Keratinocyte (primary cell): ENCODE results near the gene NALCN. TPM values are rescaled to one million over a fixed set of nuclear protein-coding genes. Genes with fewer than 3 reads are reported as not detected.

Experiments
- DNase-seq: peaks from one replicate; pipeline ENCODE4 v3.0.0-alpha.2; 2011; ENCODE audit warnings: low read depth, missing footprints, low spot score
- FAIRE-seq: peaks from 2 replicates; lab custom pipeline; 2011; peaks lifted over from hg19 to GRCh38; lab: Jason Lieb, UNC
- H2AFZ ChIP-seq: 2 replicates; pipeline ENCODE4 v1.6.0; 2012; ENCODE audit warnings: low read length, control low read depth, inconsistent platforms; ENCODE audit not compliant: control insufficient read depth
- H3K27ac ChIP-seq: 2 replicates; pipeline ENCODE4 v1.5.1; 2011; ENCODE audit warnings: low read length; ENCODE audit not compliant: control insufficient read depth, insufficient read depth
- H3K27me3 ChIP-seq: 3 replicates; pipeline ENCODE4 v1.6.0; 2011; ENCODE audit warnings: low read length; ENCODE audit not compliant: control insufficient read depth, insufficient read depth; ENCODE audit errors: extremely low read depth
- H3K36me3 ChIP-seq, 2 experiments: 2 replicates in 1 of 2; 3 replicates in 1 of 2; pipeline ENCODE4 v1.5.1; 2011; ENCODE audit warnings: low read length in 2 of 2, mild to moderate bottlenecking in 1 of 2; ENCODE audit not compliant: control insufficient read depth in 2 of 2, insufficient read depth in 2 of 2; ENCODE audit errors: extremely low read depth in 1 of 2
- H3K4me1 ChIP-seq: 3 replicates; pipeline ENCODE4 v1.5.1; 2011; ENCODE audit warnings: low read length; ENCODE audit not compliant: control insufficient read depth, insufficient read depth; ENCODE audit errors: extremely low read depth
- H3K4me2 ChIP-seq: 3 replicates; pipeline ENCODE4 v1.6.0; 2011; ENCODE audit warnings: low read depth, low read length; ENCODE audit not compliant: control insufficient read depth, insufficient read depth; ENCODE audit errors: extremely low read depth
- H3K4me3 ChIP-seq, 3 experiments: fragments of 200-600 bp in 1 of 3; sonication (generic) in 1 of 3; 2 replicates in 2 of 3; 3 replicates in 1 of 3; pipeline ENCODE4 v1.5.1; 2011 to 2016; ENCODE audit warnings: low read length in 3 of 3, mild to moderate bottlenecking in 3 of 3, control low read depth in 2 of 3, inconsistent platforms in 1 of 3, low read depth in 1 of 3, mixed read lengths in 1 of 3, mixed run types in 1 of 3, moderate library complexity in 1 of 3; ENCODE audit not compliant: control insufficient read depth in 2 of 3, insufficient read depth in 2 of 3; ENCODE audit errors: extremely low read depth in 1 of 3
- H3K79me2 ChIP-seq: 2 replicates; pipeline ENCODE4 v1.6.0; 2012; ENCODE audit warnings: low read length; ENCODE audit not compliant: control insufficient read depth, insufficient read depth
- H3K9ac ChIP-seq: 3 replicates; pipeline ENCODE4 v1.6.0; 2011; ENCODE audit warnings: low read length; ENCODE audit not compliant: control insufficient read depth, insufficient read depth; ENCODE audit errors: extremely low read depth
- H3K9me1 ChIP-seq: 3 replicates; pipeline ENCODE4 v1.6.0; 2011; ENCODE audit warnings: low read length; ENCODE audit not compliant: control insufficient read depth, insufficient read depth; ENCODE audit errors: extremely low read depth
- H3K9me3 ChIP-seq: 2 replicates; pipeline ENCODE4 v1.5.1; 2012; ENCODE audit warnings: low read depth, low read length; ENCODE audit not compliant: control insufficient read depth
- H4K20me1 ChIP-seq: 3 replicates; pipeline ENCODE4 v1.6.0; 2011; ENCODE audit warnings: low read length; ENCODE audit not compliant: control insufficient read depth, insufficient read depth; ENCODE audit errors: extremely low read depth
- CTCF ChIP-seq, 3 experiments: IDR thresholded peaks in 1 of 3; conservative IDR thresholded peaks in 1 of 3; optimal IDR thresholded peaks in 1 of 3; 2 replicates in 2 of 3; 3 replicates in 1 of 3; pipeline versions ENCODE3 to v1.5.1; 2011; ENCODE audit warnings: low read length in 3 of 3, mild to moderate bottlenecking in 3 of 3, moderate library complexity in 2 of 3, control low read depth in 1 of 3, inconsistent platforms in 1 of 3; ENCODE audit not compliant: insufficient read depth in 2 of 3; ENCODE audit errors: extremely low read depth in 1 of 3
- EZH2 ChIP-seq: IDR thresholded peaks from one replicate; pipeline ENCODE4 v1.6.1; 2012; ENCODE audit warnings: inconsistent platforms, mild to moderate bottlenecking, low read length, moderate library complexity
- dilution Hi-C: fragments of 300-500 bp; cut with MboI; formaldehyde crosslinking; loops from one replicate; pipeline ENCODE4 v1.7.0; 2020; ENCODE audit warnings: low sequenced_read_pairs; ENCODE audit not compliant: extremely low pct_ligation_motif_present
- polyA plus RNA-seq, 5 experiments: library from polyadenylated mRNA; depleted of rRNA in 3 of 5; stranded (reverse) in 3 of 5; stranded (forward) in 1 of 5; unstranded in 1 of 5; fragments of >200 nt; gene quantifications; 1 replicate in 1 of 5; 2 replicates in 3 of 5; 3 replicates in 1 of 5; pipeline versions ENCODE4 v1.2.1 to v1.2.3, GENCODE V29; 2011 to 2012; ENCODE audit warnings: missing spikeins in 2 of 5, low read depth in 1 of 5, low replicate concordance in 1 of 5

The NALCN gene
- polyA plus RNA-seq, 1 donor (not counting 4 experiments of a cell fraction or from before 2014, with no cell fraction given), result 0.16 TPM

- Histone ChIP-seq H3K9me1 (no peaks in the 10 kb centered on the region), H3K4me1 (peaks cover 3% of the 10 kb centered on the region), H3K27me3 (no peaks in the 10 kb centered on the region), H3K9me3 (no peaks in the 10 kb centered on the region), H3K4me2 (peak overlapping the region; percentile 41), H3K9ac (peak overlapping the region; percentile 4), H2AFZ (peak overlapping the region; percentile 49), H3K4me3 (peak overlapping the region in 1 of 3 experiments; percentile 42), H3K27ac (peak overlapping the region; percentile 40), H4K20me1 (no peaks in the 10 kb centered on the region), H3K36me3 (no peaks in the 10 kb centered on the region), H3K79me2 (no peaks in the 10 kb centered on the region)
- FAIRE-seq (peak; percentile 32), DNase-seq (no peak)
- dilution Hi-C loops, result no loop called here
- TF ChIP-seq CTCF (optimal IDR thresholded peaks at IDR 0.05 in 1 of 3, IDR thresholded peaks at IDR 0.05 in 1 of 3, conservative IDR thresholded peaks at IDR 0.05 in 1 of 3; ENCODE audit: extremely low read depth in 1 of 3, insufficient read depth in 2 of 3, low read length in 3 of 3), result no peak
- TF ChIP-seq EZH2, result no peak
These were observed 367.0 kb downstream of the NALCN start for GRCh38 chr13:101049166-101049850.

GRCh38 chr13:101036546-101036945 is 379.8 kb downstream of the NALCN start:
- Histone ChIP-seq H3K4me1 (no peaks in the 10 kb centered on the region), H3K9ac (no peak overlapping the region), H3K4me3 (no peak overlapping the region), H3K9me3 (no peaks in the 10 kb centered on the region), H3K4me2 (no peak overlapping the region), H4K20me1 (no peaks in the 10 kb centered on the region), H3K36me3 (no peaks in the 10 kb centered on the region), H3K79me2 (no peaks in the 10 kb centered on the region), H3K27me3 (no peaks in the 10 kb centered on the region), H2AFZ (no peak overlapping the region), H3K27ac (no peak overlapping the region), H3K9me1 (no peaks in the 10 kb centered on the region)
- dilution Hi-C loops, result no loop called here
- FAIRE-seq (no peak), DNase-seq (no peak)
- TF ChIP-seq EZH2 (no peak), CTCF (optimal IDR thresholded peaks at IDR 0.05 in 1 of 3, IDR thresholded peaks at IDR 0.05 in 1 of 3, conservative IDR thresholded peaks at IDR 0.05 in 1 of 3; ENCODE audit: extremely low read depth in 1 of 3, insufficient read depth in 2 of 3, low read length in 3 of 3) (no peak)
